WTC11 (cell line): Measurements from ENCODE around the gene NFU1. TPM values are rescaled to one million over a fixed set of nuclear protein-coding genes. Genes with fewer than 3 reads are reported as not detected.

Experiments used
- ATAC-seq: fragments of 200-7000 bp; cut with Tn5 transposase; 2 replicates; pipeline ENCODE4 v1.10.0; 2021; ENCODE audit warnings: mild to moderate bottlenecking, moderate library complexity
- CTCF ChIA-PET: fragments of 300-600 bp; sonication (Branson Sonifier 250); formaldehyde crosslinking; loops from one replicate; lab custom pipeline; 2021; ENCODE audit warnings: antibody characterized with exemption; lab: Charles Lee
- POLR2A ChIA-PET: fragments of 350-600 bp; sonication (Branson Sonifier 250); formaldehyde crosslinking; loops from one replicate; lab custom pipeline; 2021; ENCODE audit warnings: antibody characterized with exemption; lab: Charles Lee
- DNase-seq: peaks from one replicate; pipeline ENCODE4 v3.0.0; 2021; ENCODE audit warnings: low spot score
- H3K27ac Mint-ChIP-seq: 2 replicates; pipeline ENCODE4 v1.8.0; 2021; ENCODE audit warnings: mixed read lengths
- H3K27me3 Mint-ChIP-seq: 2 replicates; pipeline ENCODE4 v1.8.0; 2021; ENCODE audit warnings: low read depth, mild to moderate bottlenecking, moderate library complexity, mixed read lengths
- H3K36me3 Mint-ChIP-seq: 2 replicates; pipeline ENCODE4 v1.8.0; 2021; ENCODE audit warnings: mixed read lengths
- H3K4me1 Mint-ChIP-seq: 2 replicates; pipeline ENCODE4 v1.8.0; 2022; ENCODE audit warnings: mixed read lengths
- H3K4me3 Mint-ChIP-seq: 2 replicates; pipeline ENCODE4 v1.8.0; 2021; ENCODE audit warnings: mild to moderate bottlenecking, moderate library complexity, mixed read lengths
- H3K9me3 Mint-ChIP-seq: 2 replicates; pipeline ENCODE4 v1.8.0; 2021; ENCODE audit warnings: mixed read lengths
- AFF4 ChIP-seq: sonication (generic); formaldehyde crosslinking; IDR thresholded peaks from 2 replicates; pipeline ENCODE4 v1.8.1; 2023; ENCODE audit warnings: mild to moderate bottlenecking, missing genetic modification reagents, borderline replicate concordance
- AR ChIP-seq: fragments of 250-450 bp; sonication (Bioruptor Pico); IDR thresholded peaks from 2 replicates; pipeline ENCODE4 v1.9.0; 2021; ENCODE audit warnings: mild to moderate bottlenecking
- ATF6 ChIP-seq: sonication (generic); formaldehyde crosslinking; IDR thresholded peaks from 2 replicates; pipeline ENCODE4 v1.8.1; 2023; ENCODE audit warnings: mild to moderate bottlenecking, missing genetic modification reagents
- E2F1 ChIP-seq: sonication (generic); formaldehyde crosslinking; IDR thresholded peaks from 2 replicates; pipeline ENCODE4 v1.8.0; 2022; ENCODE audit warnings: mild to moderate bottlenecking, missing genetic modification reagents
- EMX1 ChIP-seq: fragments of 250-450 bp; sonication (Bioruptor Pico); IDR thresholded peaks from 2 replicates; pipeline ENCODE4 v1.8.0; 2021; ENCODE audit warnings: mild to moderate bottlenecking
- ERG ChIP-seq: fragments of 250-450 bp; sonication (Bioruptor Pico); IDR thresholded peaks from 2 replicates; pipeline ENCODE4 v1.8.0; 2021; ENCODE audit warnings: mild to moderate bottlenecking
- FOXK1 ChIP-seq: sonication (generic); formaldehyde crosslinking; IDR thresholded peaks from 2 replicates; pipeline ENCODE4 v1.8.0; 2022; ENCODE audit warnings: mild to moderate bottlenecking, moderate library complexity, missing genetic modification reagents
- GABPB1 ChIP-seq: sonication (generic); formaldehyde crosslinking; IDR thresholded peaks from 2 replicates; pipeline ENCODE4 v1.8.1; 2023; ENCODE audit warnings: mild to moderate bottlenecking, missing genetic modification reagents
- HMGA2 ChIP-seq: fragments of 250-450 bp; sonication (Bioruptor Pico); IDR thresholded peaks from 2 replicates; pipeline ENCODE4 v1.4.0; 2021; ENCODE audit warnings: mild to moderate bottlenecking, moderate library complexity
- IRF2 ChIP-seq: sonication (generic); formaldehyde crosslinking; IDR thresholded peaks from 2 replicates; pipeline ENCODE4 v1.8.0; 2022; ENCODE audit warnings: low read depth, missing genetic modification reagents, borderline replicate concordance
- KAT7 ChIP-seq: sonication (generic); formaldehyde crosslinking; IDR thresholded peaks from 2 replicates; pipeline ENCODE4 v1.8.1; 2023; ENCODE audit warnings: missing genetic modification reagents, mild to moderate bottlenecking, borderline replicate concordance
- NFYB ChIP-seq: sonication (generic); formaldehyde crosslinking; conservative IDR thresholded peaks from 2 replicates; pipeline ENCODE4 v1.8.0; 2022; ENCODE audit warnings: low read depth, missing genetic modification reagents
- NR1H2 ChIP-seq: sonication (generic); formaldehyde crosslinking; IDR thresholded peaks from 2 replicates; pipeline ENCODE4 v1.9.0; 2021; ENCODE audit warnings: mild to moderate bottlenecking, moderate library complexity, missing genetic modification reagents
- NR2C2 ChIP-seq: sonication (generic); formaldehyde crosslinking; IDR thresholded peaks from 2 replicates; pipeline ENCODE4 v1.8.0; 2022; ENCODE audit warnings: mild to moderate bottlenecking, missing genetic modification reagents
- PRDM15 ChIP-seq: sonication (generic); formaldehyde crosslinking; IDR thresholded peaks from 2 replicates; pipeline ENCODE4 v1.8.0; 2022; ENCODE audit warnings: missing genetic modification reagents
- PREB ChIP-seq: sonication (generic); formaldehyde crosslinking; IDR thresholded peaks from 2 replicates; pipeline ENCODE4 v1.8.1; 2022; ENCODE audit warnings: mild to moderate bottlenecking, missing genetic modification reagents, moderate library complexity, borderline replicate concordance
- PRRX2 ChIP-seq: fragments of 250-450 bp; sonication (Bioruptor Pico); IDR thresholded peaks from 2 replicates; pipeline ENCODE4 v1.8.0; 2021; ENCODE audit warnings: mild to moderate bottlenecking
- total RNA-seq: library from RNA; stranded (reverse); gene quantifications from 3 replicates; pipeline ENCODE4 v1.2.3, GENCODE V29; 2021

The NFU1 gene
- total RNA-seq, 1 experiment from 2014 or later = 39.3 TPM

GRCh38 chr2:69469784-69470183 is 32.5 kb upstream of the NFU1 start (continued):
- TF ChIP-seq AFF4 (CRISPR knock-in tag) (no peak), ATF6 (CRISPR knock-in tag) (no peak), AR (no peak), KAT7 (CRISPR knock-in tag) (no peak), ERG (CRISPR knock-in tag) (no peak), NFYB (no peak), FOXK1 (CRISPR knock-in tag) (no peak)

GRCh38 chr2:69469375-69469774 is 32.1 kb upstream of the NFU1 start:
- Mint-ChIP-seq H3K9me3 (no peaks in the 10 kb centered on the region), H3K4me1 (peaks cover 5% of the 10 kb centered on the region), H3K4me3 (no peak overlapping the region), H3K36me3 (peaks cover 3% of the 10 kb centered on the region; the same call in 1 of the 2 replicates), H3K27me3 (peaks cover 3% of the 10 kb centered on the region; the same call in 1 of the 2 replicates), H3K27ac (no peak overlapping the region)
- POLR2A ChIA-PET = no interaction called here
- TF ChIP-seq PRDM15 (CRISPR knock-in tag) = no peak
- CTCF ChIA-PET = no interaction called here
- ATAC-seq (no peak), DNase-seq (no peak)

GRCh38 chr2:69466728-69467127 is 29.5 kb upstream of the NFU1 start:
- DNase-seq (no peak), ATAC-seq (no peak)
- Mint-ChIP-seq H3K27me3 (peaks cover 3% of the 10 kb centered on the region; the same call in 1 of the 2 replicates), H3K9me3 (no peaks in the 10 kb centered on the region), H3K36me3 (peaks cover 3% of the 10 kb centered on the region; the same call in 1 of the 2 replicates), H3K27ac (no peak overlapping the region), H3K4me3 (no peak overlapping the region), H3K4me1 (peaks cover 5% of the 10 kb centered on the region)
- TF ChIP-seq PRRX2 (CRISPR knock-in tag) = no peak
- TF ChIP-seq GABPB1 (CRISPR knock-in tag) = no peak
- TF ChIP-seq HMGA2 (CRISPR knock-in tag) = no peak
- TF ChIP-seq IRF2 (CRISPR knock-in tag) = no peak
- no peak for TF ChIP-seq NR1H2 (CRISPR knock-in tag)
- TF ChIP-seq PREB (CRISPR knock-in tag) = no peak
- TF ChIP-seq NR2C2 (CRISPR knock-in tag) = no peak
- TF ChIP-seq EMX1 (CRISPR knock-in tag) = no peak
- TF ChIP-seq E2F1 (CRISPR knock-in tag) = no peak
- CTCF ChIA-PET = no interaction called here
- POLR2A ChIA-PET = no interaction called here
